Esophagus squamous epithelium (tissue), 5 donors: ENCODE data around the gene PNMA6E. TPM values are rescaled to one million over a fixed set of nuclear protein-coding genes. Genes with fewer than 3 reads are reported as not detected.

Experiments
- DNase-seq: peaks from one replicate; lab custom pipeline; 2025; lab: John Stamatoyannopoulos, UW
- H3K27ac ChIP-seq, 4 donors: fragments of 200-600 bp; sonication (generic); one replicate each; pipeline ENCODE4 v1.5.1; 2016 to 2019; ENCODE audit warnings: mild to moderate bottlenecking in 1 of 4
- H3K27me3 ChIP-seq, 4 donors: fragments of 200-600 bp; sonication (generic); 1 replicate in 3 of 4; 2 replicates in 1 of 4; pipeline versions ENCODE4 v1.5.1 to v1.6.0; 2017 to 2021; ENCODE audit warnings: antibody characterized with exemption in 1 of 4
- H3K36me3 ChIP-seq, 3 donors: fragments of 200-600 bp; sonication (generic); one replicate each; pipeline ENCODE4 v1.5.1; 2016 to 2019
- H3K4me1 ChIP-seq, 3 donors: fragments of 200-600 bp; sonication (generic); one replicate each; pipeline ENCODE4 v1.5.1; 2017 to 2019
- H3K4me3 ChIP-seq, 4 donors: fragments of 200-600 bp; sonication (generic); 1 replicate in 3 of 4; 2 replicates in 1 of 4; pipeline ENCODE4 v1.5.1; 2016 to 2019; ENCODE audit warnings: mild to moderate bottlenecking in 2 of 4, moderate library complexity in 1 of 4
- H3K9me3 ChIP-seq, 3 donors: fragments of 200-600 bp; sonication (generic); one replicate each; pipeline ENCODE4 v1.5.1; 2016 to 2019
- POLR2A ChIP-seq, 4 donors: fragments of 450-650 bp; IDR thresholded peaks; one replicate each; pipeline ENCODE4 v1.6.1; 2017; ENCODE audit warnings: antibody characterized with exemption in 4 of 4, mild to moderate bottlenecking in 4 of 4, moderate library complexity in 3 of 4
- WGBS, 2 donors: methylation state at CpG; one replicate each; pipeline ENCODE4 v1.1.5; 2018; 5-methylcytosine and 5-hydroxymethylcytosine counted together
- intact Hi-C: fragments of 100-400 bp; cut with DNase I; formaldehyde crosslinking; loops from one replicate; pipeline ENCODE4 v1.15.0; 2022
- total RNA-seq, 4 donors: library from RNA; depleted of rRNA; stranded (reverse); fragments of >200 nt; gene quantifications; one replicate each; pipeline ENCODE4 v1.1.0, GENCODE V29; 2016
- TF ChIP-seq, protein P1 (sequence below), 6 experiments: fragments of 450-650 bp in 4 of 6; fragments of 200-600 bp in 2 of 6; sonication (generic) in 2 of 6; IDR thresholded peaks; one replicate each; pipeline ENCODE4 v1.5.1; 2016 to 2019; ENCODE audit warnings: antibody characterized with exemption in 6 of 6, mild to moderate bottlenecking in 4 of 6, moderate library complexity in 4 of 6
- donor health status: DM: yes; HTN: yes; CAD: no.

The PNMA6E gene
- total RNA-seq, 4 donors from 2014 or later, result not detected

GRCh38 chrX:153442463-153442862 is 41.3 kb upstream of the PNMA6E start:
- Histone ChIP-seq H3K27ac (no peak overlapping the region), H3K27me3 (peaks cover 0 to 9% (median 0%) of the 10 kb centered on the region in 4 donors), H3K4me1 (peaks cover 0 to 14% (median 0%) of the 10 kb centered on the region in 3 donors), H3K36me3 (peaks cover 0 to 3% (median 0%) of the 10 kb centered on the region in 3 donors), H3K9me3 (no peaks in the 10 kb centered on the region), H3K4me3 (no peak overlapping the region)
- DNase-seq, result no peak
- TF ChIP-seq POLR2A (IDR thresholded peaks at IDR 0.05), result no peak
- TF ChIP-seq, protein P1, sequence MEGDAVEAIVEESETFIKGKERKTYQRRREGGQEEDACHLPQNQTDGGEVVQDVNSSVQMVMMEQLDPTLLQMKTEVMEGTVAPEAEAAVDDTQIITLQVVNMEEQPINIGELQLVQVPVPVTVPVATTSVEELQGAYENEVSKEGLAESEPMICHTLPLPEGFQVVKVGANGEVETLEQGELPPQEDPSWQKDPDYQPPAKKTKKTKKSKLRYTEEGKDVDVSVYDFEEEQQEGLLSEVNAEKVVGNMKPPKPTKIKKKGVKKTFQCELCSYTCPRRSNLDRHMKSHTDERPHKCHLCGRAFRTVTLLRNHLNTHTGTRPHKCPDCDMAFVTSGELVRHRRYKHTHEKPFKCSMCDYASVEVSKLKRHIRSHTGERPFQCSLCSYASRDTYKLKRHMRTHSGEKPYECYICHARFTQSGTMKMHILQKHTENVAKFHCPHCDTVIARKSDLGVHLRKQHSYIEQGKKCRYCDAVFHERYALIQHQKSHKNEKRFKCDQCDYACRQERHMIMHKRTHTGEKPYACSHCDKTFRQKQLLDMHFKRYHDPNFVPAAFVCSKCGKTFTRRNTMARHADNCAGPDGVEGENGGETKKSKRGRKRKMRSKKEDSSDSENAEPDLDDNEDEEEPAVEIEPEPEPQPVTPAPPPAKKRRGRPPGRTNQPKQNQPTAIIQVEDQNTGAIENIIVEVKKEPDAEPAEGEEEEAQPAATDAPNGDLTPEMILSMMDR (IDR thresholded peaks at IDR 0.05), result no peak
- 78% methylated on average over 5 of the region's 5 CpGs; no CpG with 5 or more reads in 1 of the 2 donors for WGBS, 2 donors
- intact Hi-C loops, result no loop called here

DNA sequence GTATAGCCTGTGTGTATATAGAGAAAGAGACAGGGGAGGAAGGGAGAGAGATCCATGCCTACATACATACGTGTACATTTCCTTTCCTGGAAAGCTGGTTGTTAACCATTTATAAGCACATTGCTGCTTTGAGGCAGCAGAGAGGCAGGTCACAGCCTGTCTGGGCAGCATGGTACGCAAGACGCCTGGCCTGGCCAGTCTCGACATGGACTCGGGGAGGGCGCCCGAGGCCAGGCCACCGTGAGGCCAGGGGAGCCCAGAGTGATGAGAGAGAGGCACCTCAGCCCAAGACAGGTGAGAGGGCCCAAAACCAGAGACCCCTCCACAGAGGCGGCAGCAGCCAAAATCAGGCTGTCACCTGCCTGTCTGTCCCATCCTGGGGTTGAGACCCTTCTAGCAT is 40.8 kb upstream of the PNMA6E start:
- no peak for DNase-seq
- Histone ChIP-seq H3K4me1 (peaks cover 0 to 14% (median 0%) of the 10 kb centered on the region in 3 donors), H3K9me3 (no peaks in the 10 kb centered on the region), H3K27me3 (peaks cover 0 to 9% (median 0%) of the 10 kb centered on the region in 4 donors), H3K27ac (no peak overlapping the region), H3K4me3 (no peak overlapping the region), H3K36me3 (no peaks in the 10 kb centered on the region)
- TF ChIP-seq, protein P1 (IDR thresholded peaks at IDR 0.05), result no peak
- TF ChIP-seq POLR2A (IDR thresholded peaks at IDR 0.05), result no peak
- 0 to 51% methylated on average over 1 to 2 of the region's 9 CpGs for WGBS, 2 donors
- intact Hi-C loops, result no loop called here

GRCh38 chrX:153441296-153441695 is 40.1 kb upstream of the PNMA6E start:
- WGBS, 2 donors, result 36 to 62% methylated on average over 7 of the region's 7 CpGs
- Histone ChIP-seq H3K9me3 (no peaks in the 10 kb centered on the region), H3K27ac (no peak overlapping the region), H3K36me3 (no peaks in the 10 kb centered on the region), H3K4me3 (no peak overlapping the region), H3K4me1 (peaks cover 0 to 14% (median 0%) of the 10 kb centered on the region in 3 donors), H3K27me3 (peaks cover 0 to 9% (median 0%) of the 10 kb centered on the region in 4 donors)
- DNase-seq, result no peak
- TF ChIP-seq POLR2A (IDR thresholded peaks at IDR 0.05), result no peak
- TF ChIP-seq, protein P1 (IDR thresholded peaks at IDR 0.05), result no peak
- intact Hi-C loops, result no loop called here

- no peak for TF ChIP-seq POLR2A (IDR thresholded peaks at IDR 0.05)
- TF ChIP-seq, protein P1 (IDR thresholded peaks at IDR 0.05), result no peak
- no peak for DNase-seq
- H3K36me3 ChIP-seq, result no peaks in the 10 kb centered on the region
- no peak overlapping the region for H3K27ac ChIP-seq
- H3K27me3 ChIP-seq, result peaks cover 0 to 9% (median 0%) of the 10 kb centered on the region in 4 donors
- no peak overlapping the region for H3K4me3 ChIP-seq
- H3K4me1 ChIP-seq, result peaks cover 0 to 14% (median 0%) of the 10 kb centered on the region in 3 donors
- 33 to 51% methylated on average over 3 to 6 of the region's 13 CpGs for WGBS, 2 donors
- H3K9me3 ChIP-seq, result no peaks in the 10 kb centered on the region
- intact Hi-C loops, result no loop called here
Measured at GRCh38 chrX:153440556-153441135, 39.5 kb upstream of the PNMA6E start.

DNA sequence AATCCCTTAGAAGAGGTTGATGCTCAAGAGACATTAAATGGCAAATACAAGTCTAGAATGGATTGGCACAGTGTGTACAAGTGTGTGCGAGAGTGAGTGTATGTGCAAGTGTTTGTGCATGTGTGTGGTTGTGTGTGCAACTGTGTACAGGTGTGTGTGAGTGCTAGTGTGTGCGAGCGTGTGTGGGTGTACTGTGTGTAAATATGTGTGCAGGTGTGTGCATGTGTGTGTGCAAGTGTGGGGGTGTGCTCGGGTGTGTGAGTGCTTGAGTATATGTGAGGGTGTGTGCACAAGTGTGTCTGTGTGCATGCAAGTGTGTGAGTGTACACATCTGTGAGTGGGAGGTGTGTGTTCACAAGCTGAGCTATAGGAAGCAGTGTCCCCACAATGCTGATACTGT is 38.8 kb upstream of the PNMA6E start:
- Histone ChIP-seq H3K36me3 (no peaks in the 10 kb centered on the region), H3K4me1 (peaks cover 0 to 14% (median 0%) of the 10 kb centered on the region in 3 donors), H3K9me3 (no peaks in the 10 kb centered on the region), H3K27me3 (peaks cover 0 to 9% (median 0%) of the 10 kb centered on the region in 4 donors), H3K27ac (no peak overlapping the region), H3K4me3 (no peak overlapping the region)
- no peak for TF ChIP-seq POLR2A (IDR thresholded peaks at IDR 0.05)
- TF ChIP-seq, protein P1 (IDR thresholded peaks at IDR 0.05), result no peak
- 86 to 90% methylated on average over 4 of the region's 4 CpGs for WGBS, 2 donors
- intact Hi-C loops, result no loop called here
- no peak for DNase-seq
